Measurements from ENCODE around the gene THUMPD1.

The THUMPD1 gene

GRCh38 chr16:20741554-20742285, at the start of gene THUMPD1:
THUMPD1 (minus strand) TSS chr16:20741818; CDS start chr16:20741739, 79 bp downstream.
- peak; percentile 98 for DNase-seq (ENCODE audit: low read depth)
- peak within 1 kb of the TSS; percentile 97 for H3K4me3 ChIP-seq (ENCODE audit: low read length)
- peak; percentile 35 for TF ChIP-seq CTCF (IDR thresholded peaks at IDR 0.05; ENCODE audit: insufficient read depth, low read depth, low read length, missing control alignments)

DNA sequence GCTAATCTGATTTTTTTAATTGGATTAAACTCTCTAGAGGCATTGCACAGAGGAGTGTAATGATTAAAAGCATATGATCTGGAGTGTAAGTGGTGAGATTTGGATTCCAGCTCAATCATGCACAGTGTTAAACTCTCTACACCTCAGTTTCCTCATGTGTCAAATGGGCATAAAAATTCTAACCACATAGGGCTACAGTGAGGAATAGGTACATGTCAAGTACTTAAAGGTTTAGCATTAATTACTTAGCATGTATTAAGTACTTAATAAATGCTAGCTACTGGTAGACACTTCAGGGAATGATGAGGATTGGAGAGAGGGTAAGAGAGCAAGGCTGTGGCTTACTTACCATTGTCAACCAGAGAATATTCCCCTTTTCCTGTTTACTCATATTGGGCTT, 47.5 kb upstream of the THUMPD1 start:
- no peak overlapping the region for H3K4me3 ChIP-seq (ENCODE audit: low read length)
- TF ChIP-seq CTCF (IDR thresholded peaks at IDR 0.05; ENCODE audit: insufficient read depth, low read depth, low read length, missing control alignments): no peak
- DNase-seq (ENCODE audit: low read depth): no peak

GRCh38 chr16:20784204-20784603, 42.6 kb upstream of the THUMPD1 start:
- DNase-seq (ENCODE audit: low read depth): no peak
- H3K4me3 ChIP-seq (ENCODE audit: low read length): no peak overlapping the region
- TF ChIP-seq CTCF (IDR thresholded peaks at IDR 0.05; ENCODE audit: insufficient read depth, low read depth, low read length, missing control alignments): no peak

DNA sequence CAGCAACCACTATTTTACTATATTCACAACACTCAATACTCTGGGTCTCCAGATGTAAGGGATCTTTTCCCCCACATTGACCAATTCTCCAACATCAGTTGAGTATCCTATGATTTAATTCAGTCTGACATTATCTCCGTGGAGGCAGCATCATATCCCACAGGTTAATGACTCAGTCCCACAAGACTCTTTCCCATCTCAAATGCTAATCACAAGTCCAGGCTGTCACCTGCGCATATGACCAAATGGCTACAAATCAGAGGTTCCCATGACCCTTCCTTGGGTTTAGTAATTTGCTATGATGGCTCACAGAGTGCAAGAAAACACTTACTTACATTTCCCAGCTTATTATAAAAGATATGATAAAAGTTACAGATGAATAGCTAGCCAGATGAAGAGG, 40.9 kb upstream of the THUMPD1 start:
- no peak for DNase-seq (ENCODE audit: low read depth)
- H3K4me3 ChIP-seq (ENCODE audit: low read length): no peak overlapping the region
- no peak for TF ChIP-seq CTCF (IDR thresholded peaks at IDR 0.05; ENCODE audit: insufficient read depth, low read depth, low read length, missing control alignments)

DNA sequence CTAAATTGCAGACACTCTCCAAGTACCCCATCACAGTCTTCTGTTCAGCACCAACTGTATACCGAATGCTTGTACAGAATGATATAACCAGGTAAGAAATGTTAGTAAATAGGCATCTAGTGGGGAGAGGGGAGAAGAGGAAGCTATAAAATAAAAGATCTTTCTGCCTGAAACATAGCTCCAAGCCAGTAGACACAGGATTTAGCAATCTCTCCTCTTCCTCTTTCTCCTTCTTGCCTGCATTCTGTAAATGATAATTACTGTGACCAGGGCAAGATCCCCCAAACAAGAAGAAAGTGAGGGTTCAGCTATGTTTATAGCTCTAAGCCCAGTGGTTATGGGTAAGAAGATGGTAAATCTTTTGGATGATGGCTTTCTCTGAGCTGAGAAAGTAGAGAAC, 40.1 kb upstream of the THUMPD1 start:
- no peak for DNase-seq (ENCODE audit: low read depth)
- no peak overlapping the region for H3K4me3 ChIP-seq (ENCODE audit: low read length)
- no peak for TF ChIP-seq CTCF (IDR thresholded peaks at IDR 0.05; ENCODE audit: insufficient read depth, low read depth, low read length, missing control alignments)

GRCh38 chr16:20774703-20775362, 33.2 kb upstream of the THUMPD1 start:
- no peak overlapping the region for H3K4me3 ChIP-seq (ENCODE audit: low read length)
- peak; percentile 79 for TF ChIP-seq CTCF (IDR thresholded peaks at IDR 0.05; ENCODE audit: insufficient read depth, low read depth, low read length, missing control alignments)
- peak; percentile 83 for DNase-seq (ENCODE audit: low read depth)

Data from epithelial cell of esophagus (primary cell).